ENCODE data around the gene LRRC8A. TPM values are rescaled to one million over a fixed set of nuclear protein-coding genes. Genes with fewer than 3 reads are reported as not detected.

Gene LRRC8A
- total and polyA plus RNA-seq, 2 experiments from 2014 or later = 37.3 to 80.5 TPM

DNA sequence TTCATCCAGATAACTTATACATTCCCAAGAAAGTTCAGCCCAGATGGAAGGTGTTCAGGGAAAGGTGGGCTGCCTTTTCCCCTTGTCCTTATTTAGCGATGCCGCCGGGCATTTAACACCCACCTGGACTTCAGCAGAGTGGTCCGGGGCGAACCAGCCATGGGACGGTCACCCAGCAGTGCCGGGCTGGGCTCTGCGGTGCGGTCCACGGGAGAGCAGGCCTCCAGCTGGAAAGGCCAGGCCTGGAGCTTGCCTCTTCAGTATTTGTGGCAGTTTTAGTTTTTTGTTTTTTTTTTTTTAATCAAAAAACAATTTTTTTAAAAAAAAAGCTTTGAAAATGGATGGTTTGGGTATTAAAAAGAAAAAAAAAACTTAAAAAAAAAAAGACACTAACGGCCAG lies 34.8 kb downstream of the LRRC8A start:
- DNase-seq (ENCODE audit: low spot score) = no peak
- Histone ChIP-seq H3K36me3 (ENCODE audit: insufficient read depth) (no peaks in the 10 kb centered on the region; the same call in 1 of the 2 replicates), H3K79me2 (replicated peaks; ENCODE audit: insufficient read depth) (peaks cover 9% of the 10 kb centered on the region), H3K27me3 (ENCODE audit: insufficient read depth) (no peaks in the 10 kb centered on the region), H3F3A (replicated peaks; ENCODE audit: low read depth) (0 out of 2 replicates have a peak, but pooled peaks cover 3% of the 10 kb centered on the region), H3K4me3 (no peak overlapping the region), H2AFZ (no peak overlapping the region), H3K9me2 (ENCODE audit: insufficient read depth) (no peaks in the 10 kb centered on the region), H4K20me1 (replicated peaks; ENCODE audit: insufficient read depth) (peaks cover 7% of the 10 kb centered on the region; the same call in 1 of the 2 replicates), H3K4me2 (no peak overlapping the region), H3K27ac (ENCODE audit: low read depth) (no peak overlapping the region), H3K4me1 (ENCODE audit: insufficient read depth) (peaks cover 11% of the 10 kb centered on the region)
- ATAC-seq = no peak
- peaks cover 41% of the 10 kb centered on the region for H3K36me3 Mint-ChIP-seq (ENCODE audit: low read depth)
- no peaks in the 10 kb centered on the region for H3K9me3 Mint-ChIP-seq
- H3K27ac Mint-ChIP-seq = no peak overlapping the region; the same call in 1 of the 2 replicates
- no peak overlapping the region for H3K4me3 Mint-ChIP-seq
- peaks cover 12% of the 10 kb centered on the region for H3K27me3 Mint-ChIP-seq (ENCODE audit: insufficient read depth, low read depth, poor library complexity)
- TF ChIP-seq, protein P1, sequence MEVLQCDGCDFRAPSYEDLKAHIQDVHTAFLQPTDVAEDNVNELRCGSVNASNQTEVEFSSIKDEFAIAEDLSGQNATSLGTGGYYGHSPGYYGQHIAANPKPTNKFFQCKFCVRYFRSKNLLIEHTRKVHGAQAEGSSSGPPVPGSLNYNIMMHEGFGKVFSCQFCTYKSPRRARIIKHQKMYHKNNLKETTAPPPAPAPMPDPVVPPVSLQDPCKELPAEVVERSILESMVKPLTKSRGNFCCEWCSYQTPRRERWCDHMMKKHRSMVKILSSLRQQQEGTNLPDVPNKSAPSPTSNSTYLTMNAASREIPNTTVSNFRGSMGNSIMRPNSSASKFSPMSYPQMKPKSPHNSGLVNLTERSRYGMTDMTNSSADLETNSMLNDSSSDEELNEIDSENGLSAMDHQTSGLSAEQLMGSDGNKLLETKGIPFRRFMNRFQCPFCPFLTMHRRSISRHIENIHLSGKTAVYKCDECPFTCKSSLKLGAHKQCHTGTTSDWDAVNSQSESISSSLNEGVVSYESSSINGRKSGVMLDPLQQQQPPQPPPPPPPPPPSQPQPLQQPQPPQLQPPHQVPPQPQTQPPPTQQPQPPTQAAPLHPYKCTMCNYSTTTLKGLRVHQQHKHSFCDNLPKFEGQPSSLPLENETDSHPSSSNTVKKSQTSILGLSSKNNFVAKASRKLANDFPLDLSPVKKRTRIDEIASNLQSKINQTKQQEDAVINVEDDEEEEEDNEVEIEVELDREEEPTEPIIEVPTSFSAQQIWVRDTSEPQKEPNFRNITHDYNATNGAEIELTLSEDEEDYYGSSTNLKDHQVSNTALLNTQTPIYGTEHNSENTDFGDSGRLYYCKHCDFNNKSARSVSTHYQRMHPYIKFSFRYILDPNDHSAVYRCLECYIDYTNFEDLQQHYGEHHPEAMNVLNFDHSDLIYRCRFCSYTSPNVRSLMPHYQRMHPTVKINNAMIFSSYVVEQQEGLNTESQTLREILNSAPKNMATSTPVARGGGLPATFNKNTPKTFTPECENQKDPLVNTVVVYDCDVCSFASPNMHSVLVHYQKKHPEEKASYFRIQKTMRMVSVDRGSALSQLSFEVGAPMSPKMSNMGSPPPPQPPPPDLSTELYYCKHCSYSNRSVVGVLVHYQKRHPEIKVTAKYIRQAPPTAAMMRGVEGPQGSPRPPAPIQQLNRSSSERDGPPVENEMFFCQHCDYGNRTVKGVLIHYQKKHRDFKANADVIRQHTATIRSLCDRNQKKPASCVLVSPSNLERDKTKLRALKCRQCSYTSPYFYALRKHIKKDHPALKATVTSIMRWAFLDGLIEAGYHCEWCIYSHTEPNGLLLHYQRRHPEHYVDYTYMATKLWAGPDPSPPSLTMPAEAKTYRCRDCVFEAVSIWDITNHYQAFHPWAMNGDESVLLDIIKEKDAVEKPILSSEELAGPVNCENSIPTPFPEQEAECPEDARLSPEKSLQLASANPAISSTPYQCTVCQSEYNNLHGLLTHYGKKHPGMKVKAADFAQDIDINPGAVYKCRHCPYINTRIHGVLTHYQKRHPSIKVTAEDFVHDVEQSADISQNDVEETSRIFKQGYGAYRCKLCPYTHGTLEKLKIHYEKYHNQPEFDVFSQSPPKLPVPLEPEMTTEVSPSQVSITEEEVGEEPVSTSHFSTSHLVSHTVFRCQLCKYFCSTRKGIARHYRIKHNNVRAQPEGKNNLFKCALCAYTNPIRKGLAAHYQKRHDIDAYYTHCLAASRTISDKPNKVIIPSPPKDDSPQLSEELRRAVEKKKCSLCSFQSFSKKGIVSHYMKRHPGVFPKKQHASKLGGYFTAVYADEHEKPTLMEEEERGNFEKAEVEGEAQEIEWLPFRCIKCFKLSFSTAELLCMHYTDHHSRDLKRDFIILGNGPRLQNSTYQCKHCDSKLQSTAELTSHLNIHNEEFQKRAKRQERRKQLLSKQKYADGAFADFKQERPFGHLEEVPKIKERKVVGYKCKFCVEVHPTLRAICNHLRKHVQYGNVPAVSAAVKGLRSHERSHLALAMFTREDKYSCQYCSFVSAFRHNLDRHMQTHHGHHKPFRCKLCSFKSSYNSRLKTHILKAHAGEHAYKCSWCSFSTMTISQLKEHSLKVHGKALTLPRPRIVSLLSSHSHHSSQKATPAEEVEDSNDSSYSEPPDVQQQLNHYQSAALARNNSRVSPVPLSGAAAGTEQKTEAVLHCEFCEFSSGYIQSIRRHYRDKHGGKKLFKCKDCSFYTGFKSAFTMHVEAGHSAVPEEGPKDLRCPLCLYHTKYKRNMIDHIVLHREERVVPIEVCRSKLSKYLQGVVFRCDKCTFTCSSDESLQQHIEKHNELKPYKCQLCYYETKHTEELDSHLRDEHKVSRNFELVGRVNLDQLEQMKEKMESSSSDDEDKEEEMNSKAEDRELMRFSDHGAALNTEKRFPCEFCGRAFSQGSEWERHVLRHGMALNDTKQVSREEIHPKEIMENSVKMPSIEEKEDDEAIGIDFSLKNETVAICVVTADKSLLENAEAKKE (CRISPR knock-in tag; IDR thresholded peaks at IDR 0.05) = no peak
- TF ChIP-seq CTCF (conservative IDR thresholded peaks at IDR 0.05; ENCODE audit: low read depth in 2 of 2) (no peak), ZNF114 (CRISPR knock-in tag; IDR thresholded peaks at IDR 0.05) (no peak), POLR2AphosphoS5 (IDR thresholded peaks at IDR 0.05; ENCODE audit: low read depth) (no peak), STAT1 (IDR thresholded peaks at IDR 0.05; ENCODE audit: unreplicated experiment) (no peak), EZH2phosphoT487 (IDR thresholded peaks at IDR 0.05; ENCODE audit: unreplicated experiment) (no peak), CREB1 (CRISPR knock-in tag; IDR thresholded peaks at IDR 0.05; ENCODE audit: low read depth) (no peak), EZH2 (IDR thresholded peaks at IDR 0.05; ENCODE audit: low read depth, unreplicated experiment) (no peak), JUNB (IDR thresholded peaks at IDR 0.05; ENCODE audit: unreplicated experiment) (no peak)
- TF ChIP-seq, protein P2, sequence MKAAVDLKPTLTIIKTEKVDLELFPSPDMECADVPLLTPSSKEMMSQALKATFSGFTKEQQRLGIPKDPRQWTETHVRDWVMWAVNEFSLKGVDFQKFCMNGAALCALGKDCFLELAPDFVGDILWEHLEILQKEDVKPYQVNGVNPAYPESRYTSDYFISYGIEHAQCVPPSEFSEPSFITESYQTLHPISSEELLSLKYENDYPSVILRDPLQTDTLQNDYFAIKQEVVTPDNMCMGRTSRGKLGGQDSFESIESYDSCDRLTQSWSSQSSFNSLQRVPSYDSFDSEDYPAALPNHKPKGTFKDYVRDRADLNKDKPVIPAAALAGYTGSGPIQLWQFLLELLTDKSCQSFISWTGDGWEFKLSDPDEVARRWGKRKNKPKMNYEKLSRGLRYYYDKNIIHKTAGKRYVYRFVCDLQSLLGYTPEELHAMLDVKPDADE (IDR thresholded peaks at IDR 0.05) = no peak
- TF ChIP-seq, protein P3, sequence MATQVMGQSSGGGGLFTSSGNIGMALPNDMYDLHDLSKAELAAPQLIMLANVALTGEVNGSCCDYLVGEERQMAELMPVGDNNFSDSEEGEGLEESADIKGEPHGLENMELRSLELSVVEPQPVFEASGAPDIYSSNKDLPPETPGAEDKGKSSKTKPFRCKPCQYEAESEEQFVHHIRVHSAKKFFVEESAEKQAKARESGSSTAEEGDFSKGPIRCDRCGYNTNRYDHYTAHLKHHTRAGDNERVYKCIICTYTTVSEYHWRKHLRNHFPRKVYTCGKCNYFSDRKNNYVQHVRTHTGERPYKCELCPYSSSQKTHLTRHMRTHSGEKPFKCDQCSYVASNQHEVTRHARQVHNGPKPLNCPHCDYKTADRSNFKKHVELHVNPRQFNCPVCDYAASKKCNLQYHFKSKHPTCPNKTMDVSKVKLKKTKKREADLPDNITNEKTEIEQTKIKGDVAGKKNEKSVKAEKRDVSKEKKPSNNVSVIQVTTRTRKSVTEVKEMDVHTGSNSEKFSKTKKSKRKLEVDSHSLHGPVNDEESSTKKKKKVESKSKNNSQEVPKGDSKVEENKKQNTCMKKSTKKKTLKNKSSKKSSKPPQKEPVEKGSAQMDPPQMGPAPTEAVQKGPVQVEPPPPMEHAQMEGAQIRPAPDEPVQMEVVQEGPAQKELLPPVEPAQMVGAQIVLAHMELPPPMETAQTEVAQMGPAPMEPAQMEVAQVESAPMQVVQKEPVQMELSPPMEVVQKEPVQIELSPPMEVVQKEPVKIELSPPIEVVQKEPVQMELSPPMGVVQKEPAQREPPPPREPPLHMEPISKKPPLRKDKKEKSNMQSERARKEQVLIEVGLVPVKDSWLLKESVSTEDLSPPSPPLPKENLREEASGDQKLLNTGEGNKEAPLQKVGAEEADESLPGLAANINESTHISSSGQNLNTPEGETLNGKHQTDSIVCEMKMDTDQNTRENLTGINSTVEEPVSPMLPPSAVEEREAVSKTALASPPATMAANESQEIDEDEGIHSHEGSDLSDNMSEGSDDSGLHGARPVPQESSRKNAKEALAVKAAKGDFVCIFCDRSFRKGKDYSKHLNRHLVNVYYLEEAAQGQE (IDR thresholded peaks at IDR 0.05; ENCODE audit: unreplicated experiment) = no peak
- peaks cover 31% of the 10 kb centered on the region for H3K4me1 Mint-ChIP-seq
